Measurements from ENCODE around the gene SLC10A7.

Gene SLC10A7

DNA sequence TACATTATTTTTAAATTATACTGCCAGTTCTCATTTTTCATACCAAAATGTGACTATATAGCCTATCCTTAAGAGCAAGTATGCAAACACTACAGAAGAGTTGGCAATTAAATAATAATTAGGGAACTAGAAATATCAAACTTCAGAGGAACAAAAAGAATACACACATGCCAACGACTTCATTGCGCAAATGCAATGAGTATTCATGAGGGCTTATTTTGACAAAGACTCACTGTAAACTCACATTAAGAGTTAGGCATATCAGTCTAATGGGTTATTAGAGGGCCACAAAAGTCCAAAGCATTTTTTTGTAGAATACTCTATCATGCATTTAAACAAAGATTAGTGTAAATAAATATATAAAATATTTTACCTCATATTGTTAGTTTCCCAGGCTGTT is 31.6 kb downstream of the SLC10A7 start:
- no peak for DNase-seq

- DNase-seq, result peak; percentile 58
Measured at GRCh38 chr4:146488495-146489174, 33.1 kb downstream of the SLC10A7 start.

DNA sequence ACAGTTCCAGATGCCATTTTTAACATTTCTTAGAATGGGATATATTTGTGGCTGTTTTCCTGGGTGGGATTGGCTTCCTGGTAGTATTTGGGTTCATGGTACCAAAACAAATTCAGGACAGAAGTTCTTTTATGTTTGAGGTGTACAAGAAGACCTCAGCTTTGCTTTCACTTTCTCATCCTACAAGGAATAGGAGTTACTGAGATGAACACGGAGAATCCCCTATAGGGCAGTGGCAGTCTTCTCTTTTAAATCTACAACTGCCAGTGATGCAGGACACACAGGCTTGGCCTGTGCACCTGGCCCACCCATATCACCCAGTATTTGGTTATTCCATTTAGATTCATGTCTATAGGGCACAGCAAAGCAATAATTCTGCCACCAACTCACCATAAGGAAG is 35.2 kb downstream of the SLC10A7 start:
- no peak for DNase-seq

DNA sequence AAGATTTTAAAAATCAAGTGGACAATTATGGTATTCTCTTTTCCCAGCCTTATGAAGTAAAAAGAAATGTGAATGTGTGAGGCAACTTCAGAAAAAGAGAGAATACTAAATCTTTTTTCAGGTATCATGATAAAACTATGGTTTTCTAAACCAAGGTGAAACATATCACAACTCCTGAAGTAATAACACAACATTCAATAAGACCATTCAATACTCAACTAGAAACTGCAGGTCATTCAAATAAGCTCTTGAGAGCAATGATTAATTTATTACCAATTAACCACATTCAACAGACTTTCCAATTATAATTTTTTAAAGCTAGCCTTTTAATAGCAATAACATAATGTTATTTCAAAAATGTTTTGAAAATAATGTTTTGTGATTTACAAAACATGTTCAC is 35.8 kb downstream of the SLC10A7 start:
- no peak for DNase-seq

GRCh38 chr4:146482788-146483187 is 39.0 kb downstream of the SLC10A7 start:
- DNase-seq, result no peak

DNA sequence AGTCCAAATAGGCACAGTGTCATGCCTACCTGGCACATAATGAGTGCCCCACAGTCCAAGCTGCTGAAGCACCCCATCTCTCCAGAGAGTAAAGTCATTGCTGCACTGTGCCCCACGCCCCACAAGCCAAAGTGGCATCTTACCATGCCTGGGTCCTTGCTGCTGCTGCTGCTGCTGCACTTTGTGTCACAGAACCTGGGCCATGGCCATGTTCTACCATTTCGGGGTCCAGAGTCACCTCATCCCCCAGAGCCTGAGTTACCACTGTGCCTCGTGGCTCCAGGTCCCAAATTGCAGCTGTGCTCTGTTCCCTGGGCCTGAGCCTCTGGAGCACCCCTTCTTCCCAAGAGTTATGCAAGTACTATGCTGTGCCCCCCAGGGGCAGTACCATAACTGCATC is 40.5 kb downstream of the SLC10A7 start:
- no peak for DNase-seq

GRCh38 chr4:146478009-146478408 is 43.7 kb downstream of the SLC10A7 start:
- no peak for DNase-seq

- no peak for DNase-seq
Measured at GRCh38 chr4:146477054-146477453, 44.7 kb downstream of the SLC10A7 start.

DNA sequence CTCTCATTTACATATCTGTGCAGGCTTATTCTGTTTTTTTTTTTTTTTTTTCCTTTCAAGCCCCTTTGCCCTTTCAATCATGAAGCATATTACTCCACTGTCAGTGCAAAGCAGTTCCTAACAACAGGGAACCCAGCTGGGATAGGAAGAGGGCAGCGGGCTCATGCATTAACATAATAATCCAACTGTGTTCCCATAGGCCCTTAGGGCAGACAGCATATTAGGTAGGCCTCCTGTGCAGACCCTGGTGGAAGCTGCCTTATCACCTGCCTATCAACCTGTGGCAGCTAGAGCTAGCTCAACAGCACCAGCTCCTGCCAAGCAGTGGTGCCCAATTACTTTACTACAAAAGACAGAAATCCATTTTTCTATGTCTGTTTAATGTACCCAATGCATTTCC is 49.3 kb downstream of the SLC10A7 start:
- DNase-seq, result no peak

GRCh38 chr4:146470604-146471003 is 51.1 kb downstream of the SLC10A7 start:
- no peak for DNase-seq

DNA sequence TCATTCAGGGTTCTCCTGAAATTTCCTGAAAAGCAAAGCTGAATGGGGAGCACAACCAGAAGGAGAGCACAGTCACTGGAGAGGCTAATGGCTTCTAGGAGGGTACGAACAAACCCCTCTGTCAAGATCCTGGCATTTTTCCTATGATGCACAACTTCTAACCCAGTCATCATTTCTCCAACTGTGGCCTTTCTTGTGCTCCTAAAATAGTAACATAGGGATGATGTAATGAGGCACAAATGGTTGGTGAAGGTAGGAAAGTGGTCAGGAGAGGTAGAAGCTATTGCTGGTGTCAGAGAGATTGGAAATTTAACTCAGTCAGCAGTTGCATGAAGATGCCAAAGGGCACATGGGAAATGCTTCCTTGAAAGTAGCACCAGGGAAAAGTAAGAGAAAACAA is 52.7 kb downstream of the SLC10A7 start:
- peak; percentile 16 for DNase-seq

GRCh38 chr4:146465628-146466027 is 56.1 kb downstream of the SLC10A7 start:
- DNase-seq, result peak; percentile 48

DNA sequence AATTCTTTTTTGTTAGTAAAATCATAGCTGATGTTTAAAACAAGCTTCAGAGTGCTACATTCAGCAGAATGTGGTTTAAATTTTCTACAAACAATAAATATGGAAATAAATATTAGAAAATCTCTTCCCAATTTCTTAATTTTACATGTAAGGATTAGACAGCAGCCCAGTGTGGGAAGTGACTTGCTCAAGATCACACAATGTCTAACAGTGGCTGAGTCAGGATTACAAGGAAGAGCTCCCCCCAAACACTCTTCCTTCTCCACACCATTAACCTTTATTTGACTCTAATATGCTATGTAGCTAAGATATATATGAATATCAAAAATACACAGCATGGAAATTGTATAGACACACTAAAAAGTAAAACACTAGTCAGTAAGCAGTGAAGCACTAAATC is 59.5 kb downstream of the SLC10A7 start:
- no peak for DNase-seq

DNA sequence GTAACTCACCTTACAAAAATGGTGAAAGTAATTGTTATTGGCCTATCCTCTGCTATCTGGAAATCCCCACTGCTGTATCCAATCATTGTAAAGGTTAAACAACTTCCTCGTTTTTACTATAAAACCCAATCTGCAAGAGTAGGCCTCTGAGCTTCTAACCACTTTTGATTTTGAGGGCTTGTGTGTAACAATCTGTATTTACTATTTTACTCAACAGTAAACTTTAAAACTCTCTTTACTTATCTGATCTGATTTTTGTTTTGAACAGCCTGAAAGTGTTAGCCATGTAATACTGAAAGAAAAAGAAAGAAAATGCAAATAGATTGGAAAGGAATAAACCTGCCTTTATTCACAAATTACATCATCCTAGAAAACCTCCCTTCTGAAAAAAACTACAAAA is 63.1 kb downstream of the SLC10A7 start:
- DNase-seq, result no peak

DNA sequence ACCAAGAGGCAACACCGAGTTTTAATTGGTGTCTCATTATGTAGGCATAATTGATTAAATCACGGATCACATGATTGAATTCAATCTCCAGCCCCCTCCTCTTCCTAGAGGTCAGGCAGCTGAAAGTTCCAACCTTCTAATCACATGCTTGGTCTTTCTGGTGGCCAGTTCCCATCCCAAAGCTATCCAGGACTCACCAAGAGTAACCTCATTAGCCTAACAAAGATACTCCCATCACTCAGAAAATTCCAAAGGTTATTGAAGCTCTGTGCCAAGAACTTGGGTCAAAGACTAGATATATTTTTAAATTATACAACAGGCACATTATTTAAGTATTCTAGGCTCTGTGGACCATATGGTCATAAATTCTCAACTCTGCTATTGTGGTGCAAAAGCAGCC is 65.1 kb downstream of the SLC10A7 start:
- no peak for DNase-seq

DNA sequence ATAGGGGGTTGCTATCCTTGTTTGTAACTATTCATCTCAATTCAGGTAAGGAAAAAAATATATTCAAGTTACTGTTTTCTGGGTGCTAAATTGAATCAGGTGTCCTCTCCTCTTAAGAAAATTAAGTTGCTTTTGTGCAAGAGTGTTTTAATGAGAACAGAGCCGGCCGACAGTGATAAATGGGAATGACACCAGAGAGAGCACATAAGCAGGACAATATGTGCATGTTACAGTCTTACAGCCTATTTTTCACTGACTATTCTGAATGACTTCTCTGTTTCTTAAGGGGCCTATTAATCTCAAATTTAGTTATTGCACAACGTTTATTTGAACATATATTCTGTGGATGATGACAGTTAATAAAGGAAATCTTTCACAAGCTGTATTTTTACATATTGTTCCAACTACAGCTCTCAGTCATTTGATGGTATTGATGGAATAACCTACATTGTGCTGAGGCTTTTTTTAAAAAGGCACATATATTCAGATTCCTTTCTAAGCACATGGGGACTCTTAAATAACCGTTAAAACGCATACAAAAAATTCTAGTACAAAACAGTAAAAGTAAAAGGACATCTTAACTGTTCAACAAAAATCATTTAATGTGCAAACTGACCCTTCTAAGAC is 68.4 kb downstream of the SLC10A7 start:
- DNase-seq, result no peak

- no peak for DNase-seq
Measured at GRCh38 chr4:146450524-146450923, 71.2 kb downstream of the SLC10A7 start.

DNA sequence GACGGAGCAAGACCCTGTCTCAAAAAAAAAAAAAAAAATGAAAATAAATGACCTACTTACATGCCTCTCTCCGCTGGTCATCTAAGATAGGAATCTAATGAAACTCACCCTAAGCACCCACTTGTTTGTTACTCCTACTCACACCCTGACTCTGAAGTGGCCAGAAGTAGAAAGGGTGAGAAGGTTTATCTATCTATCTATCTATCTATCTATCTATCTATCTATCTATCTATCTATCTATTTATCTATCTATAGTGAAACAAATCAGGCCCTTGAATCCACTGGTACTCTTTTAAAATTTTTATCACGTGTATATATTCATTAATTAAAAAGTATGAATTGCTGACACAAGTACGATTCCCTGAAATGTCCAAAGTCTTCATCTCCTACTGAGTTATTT is 75.2 kb downstream of the SLC10A7 start:
- no peak for DNase-seq

GRCh38 chr4:146445198-146446150 is 76.3 kb downstream of the SLC10A7 start:
- DNase-seq, result no peak

DNA sequence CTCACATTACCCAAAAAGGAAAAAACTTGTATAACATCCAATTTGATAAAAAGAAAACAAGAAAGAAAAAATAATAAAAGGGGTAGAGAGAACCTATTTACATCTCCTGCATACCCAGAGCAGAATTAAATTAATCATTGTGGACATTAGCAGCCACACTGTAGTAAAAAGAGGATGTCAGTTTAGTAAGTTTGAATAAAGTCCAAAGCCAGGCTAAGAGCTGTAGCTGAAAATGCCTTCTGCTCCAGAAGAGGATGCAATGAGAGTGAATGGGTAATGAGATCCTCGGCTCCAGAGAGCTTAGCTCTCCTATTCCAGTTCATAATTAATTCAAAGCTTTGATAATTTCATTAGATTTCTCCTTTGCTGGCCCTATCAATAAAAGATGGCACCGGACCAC is 78.2 kb downstream of the SLC10A7 start:
- no peak for DNase-seq

- peak; percentile 61 for DNase-seq
Measured at GRCh38 chr4:146442801-146443200, 78.9 kb downstream of the SLC10A7 start.

- DNase-seq, result no peak
Measured at GRCh38 chr4:146439999-146440398, 81.7 kb downstream of the SLC10A7 start.

- DNase-seq, result no peak
Measured at GRCh38 chr4:146439437-146439836, 82.3 kb downstream of the SLC10A7 start.

GRCh38 chr4:146437778-146438177 is 84.0 kb downstream of the SLC10A7 start:
- no peak for DNase-seq

All from fibroblast of upper back skin (primary cell).